Fibroblast of skin of left biceps (primary cell): ENCODE results near the gene TMEM212.
A peak's percentile ranks its signal among the peaks of the same experiment; 100 is the strongest.
"Not testable (repeated sequence)": the region's sequence is repeated elsewhere in the genome, so short reads cannot be mapped to it uniquely, and the experiment has no call there.

ENCODE experiments used
- DNase-seq, 2 experiments: peaks; one replicate each; pipeline ENCODE4 v3.0.0-alpha.2; 2013; ENCODE audit warnings: low read depth in 2 of 2

Gene TMEM212

GRCh38 chr3:171813278-171813896 lies 29.8 kb upstream of the TMEM212 start:
- DNase-seq, result no peak

- no peak for DNase-seq
Observed at GRCh38 chr3:171813897-171814460, 29.2 kb upstream of the TMEM212 start.

- DNase-seq, result not testable (repeated sequence)
Observed at GRCh38 chr3:171814662-171815061, 28.5 kb upstream of the TMEM212 start.

GRCh38 chr3:171815973-171816595 lies 27.1 kb upstream of the TMEM212 start:
- DNase-seq, result no peak

- no peak for DNase-seq
Observed at GRCh38 chr3:171817074-171817800, 25.9 kb upstream of the TMEM212 start.

- no peak for DNase-seq
Observed at GRCh38 chr3:171821044-171821443, 22.1 kb upstream of the TMEM212 start.

GRCh38 chr3:171821778-171822358 lies 21.3 kb upstream of the TMEM212 start:
- DNase-seq, result no peak

- no peak for DNase-seq
Observed at GRCh38 chr3:171822431-171823106, 20.6 kb upstream of the TMEM212 start.

- no peak for DNase-seq
Observed at GRCh38 chr3:171824116-171824515, 19.0 kb upstream of the TMEM212 start.

- no peak for DNase-seq
Observed at GRCh38 chr3:171824824-171825221, 18.3 kb upstream of the TMEM212 start.

- no peak for DNase-seq
Observed at GRCh38 chr3:171825222-171825828, 17.8 kb upstream of the TMEM212 start.

- no peak for DNase-seq
Observed at GRCh38 chr3:171827385-171827784, 15.8 kb upstream of the TMEM212 start.

- DNase-seq, result no peak
Observed at GRCh38 chr3:171827836-171828458, 15.2 kb upstream of the TMEM212 start.

- DNase-seq, result no peak
Observed at GRCh38 chr3:171828902-171829770, 14.0 kb upstream of the TMEM212 start.

GRCh38 chr3:171829841-171830517 lies 13.2 kb upstream of the TMEM212 start:
- DNase-seq, result no peak

GRCh38 chr3:171830518-171830875 lies 12.7 kb upstream of the TMEM212 start:
- no peak for DNase-seq

GRCh38 chr3:171831936-171832335 lies 11.2 kb upstream of the TMEM212 start:
- DNase-seq, result peak in 1 of 2 experiments; percentile 56

GRCh38 chr3:171832989-171833388 lies 10.2 kb upstream of the TMEM212 start:
- DNase-seq, result peak in 1 of 2 experiments; percentile 57

- peak in 1 of 2 experiments; percentile 22 for DNase-seq
Observed at GRCh38 chr3:171833789-171834460, 9.2 kb upstream of the TMEM212 start.
